Dermis blood vessel endothelial cell (primary cell): ENCODE measurements around the gene GADD45G. TPM values are rescaled to one million over a fixed set of nuclear protein-coding genes. Genes with fewer than 3 reads are reported as not detected.
A peak's percentile ranks its signal among the peaks of the same experiment; 100 is the strongest.

Experiments
- DNase-seq: peaks from one replicate; pipeline ENCODE4 v3.0.0; 2010
- total RNA-seq: library from RNA; depleted of rRNA; stranded (reverse); fragments of >200 nt; gene quantifications from 2 replicates; pipeline ENCODE4 v1.2.3, GENCODE V29; 2014

The GADD45G gene
- total RNA-seq, 1 donor from 2014 or later = not detected

GRCh38 chr9:89592963-89593726 lies 11.7 kb upstream of the GADD45G start:
- DNase-seq = no peak

GRCh38 chr9:89593727-89594427 lies 10.9 kb upstream of the GADD45G start:
- peak; percentile 68 for DNase-seq

- no peak for DNase-seq
These were observed 9.8 kb upstream of the GADD45G start for GRCh38 chr9:89594811-89595550.

- no peak for DNase-seq
These were observed 9.2 kb upstream of the GADD45G start for GRCh38 chr9:89595646-89596045.

GRCh38 chr9:89596937-89597555 lies 7.8 kb upstream of the GADD45G start:
- DNase-seq = no peak

- peak; percentile 78 for DNase-seq
These were observed 7.0 kb upstream of the GADD45G start for GRCh38 chr9:89597711-89598362.

GRCh38 chr9:89598363-89598713 lies 6.5 kb upstream of the GADD45G start:
- DNase-seq = no peak

GRCh38 chr9:89598926-89599325 lies 5.9 kb upstream of the GADD45G start:
- no peak for DNase-seq

- DNase-seq = no peak
These were observed 4.0 kb upstream of the GADD45G start for GRCh38 chr9:89600831-89601230.

GRCh38 chr9:89601306-89601705 lies 3.5 kb upstream of the GADD45G start:
- DNase-seq = no peak

- no peak for DNase-seq
These were observed 2.8 kb upstream of the GADD45G start for GRCh38 chr9:89601856-89602562.

- peak; percentile 90 for DNase-seq
These were observed 1.6 kb upstream of the GADD45G start for GRCh38 chr9:89602978-89603766.

GRCh38 chr9:89603767-89604665 lies 796 bp upstream of the GADD45G start:
- peak; percentile 61 for DNase-seq

- DNase-seq = peak; percentile 49
These were observed 745 bp downstream of the GADD45G start for GRCh38 chr9:89605465-89606048.

GRCh38 chr9:89606049-89606623 lies 1.3 kb downstream of the GADD45G start:
- DNase-seq = peak; percentile 70

- peak; percentile 11 for DNase-seq
These were observed 2.0 kb downstream of the GADD45G start for GRCh38 chr9:89606624-89607311.

GRCh38 chr9:89608641-89609335 lies 4.0 kb downstream of the GADD45G start:
- DNase-seq = no peak
